ENCODE data around the gene FOXP1.

DNA sequence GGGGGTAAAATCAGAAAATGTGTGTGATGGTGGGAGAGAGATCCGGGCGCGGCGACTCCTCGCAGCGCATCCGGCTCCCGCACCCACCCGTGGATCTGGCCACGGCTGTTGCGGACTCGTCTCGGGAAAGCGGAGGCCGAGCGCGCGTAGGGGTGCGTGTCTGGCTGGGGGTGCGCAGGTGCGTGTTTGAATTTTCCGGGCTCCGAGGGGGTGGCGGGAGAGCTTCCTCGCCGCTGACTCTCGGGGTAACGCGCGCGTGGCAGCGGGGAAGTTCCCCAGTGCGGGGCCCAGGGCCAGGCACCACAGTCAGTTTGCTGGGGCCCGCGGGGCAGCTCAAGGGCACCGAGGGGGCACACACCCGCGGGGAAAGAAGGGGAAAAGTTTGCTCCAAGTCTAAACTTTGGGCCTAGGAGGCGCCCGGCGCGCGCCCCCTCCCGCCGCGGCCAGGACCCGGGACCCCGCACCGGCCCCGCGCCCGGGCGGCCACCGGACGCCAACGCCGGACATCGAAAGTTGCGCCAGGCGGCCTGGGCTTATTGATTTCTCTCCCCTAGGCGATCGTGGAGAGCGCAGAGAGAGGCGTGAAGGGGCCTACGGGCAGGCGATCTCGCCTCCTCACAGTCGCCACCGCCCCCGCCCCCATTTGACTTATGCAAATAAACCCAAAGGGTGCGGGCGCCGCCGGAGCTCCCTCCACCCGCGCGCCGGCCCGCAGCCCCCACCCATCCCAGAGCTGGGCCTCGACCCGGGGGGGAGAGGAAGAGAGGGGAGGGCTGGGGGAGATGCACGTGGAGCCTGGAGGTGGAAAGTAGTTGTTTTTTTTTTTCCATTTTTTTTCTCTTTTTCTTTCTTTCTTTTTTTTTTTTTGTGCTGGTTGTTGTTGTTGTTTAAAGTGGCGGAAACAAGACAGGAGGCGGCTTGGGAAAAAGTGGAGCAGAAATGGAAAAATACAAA is 639 bp downstream of the FOXP1 start:
- TF ChIP-seq, protein P1, sequence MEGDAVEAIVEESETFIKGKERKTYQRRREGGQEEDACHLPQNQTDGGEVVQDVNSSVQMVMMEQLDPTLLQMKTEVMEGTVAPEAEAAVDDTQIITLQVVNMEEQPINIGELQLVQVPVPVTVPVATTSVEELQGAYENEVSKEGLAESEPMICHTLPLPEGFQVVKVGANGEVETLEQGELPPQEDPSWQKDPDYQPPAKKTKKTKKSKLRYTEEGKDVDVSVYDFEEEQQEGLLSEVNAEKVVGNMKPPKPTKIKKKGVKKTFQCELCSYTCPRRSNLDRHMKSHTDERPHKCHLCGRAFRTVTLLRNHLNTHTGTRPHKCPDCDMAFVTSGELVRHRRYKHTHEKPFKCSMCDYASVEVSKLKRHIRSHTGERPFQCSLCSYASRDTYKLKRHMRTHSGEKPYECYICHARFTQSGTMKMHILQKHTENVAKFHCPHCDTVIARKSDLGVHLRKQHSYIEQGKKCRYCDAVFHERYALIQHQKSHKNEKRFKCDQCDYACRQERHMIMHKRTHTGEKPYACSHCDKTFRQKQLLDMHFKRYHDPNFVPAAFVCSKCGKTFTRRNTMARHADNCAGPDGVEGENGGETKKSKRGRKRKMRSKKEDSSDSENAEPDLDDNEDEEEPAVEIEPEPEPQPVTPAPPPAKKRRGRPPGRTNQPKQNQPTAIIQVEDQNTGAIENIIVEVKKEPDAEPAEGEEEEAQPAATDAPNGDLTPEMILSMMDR (IDR thresholded peaks at IDR 0.05), result no peak
- no peak for TF ChIP-seq EZH2 (IDR thresholded peaks at IDR 0.05; ENCODE audit: borderline replicate concordance, insufficient read depth, low read depth, low read length, poor library complexity, severe bottlenecking)

All from B cell (primary cell).